ENCODE data around the gene GGT1. TPM values are rescaled to one million over a fixed set of nuclear protein-coding genes. Genes with fewer than 3 reads are reported as not detected.
"Not testable (repeated sequence)": the region's sequence is repeated elsewhere in the genome, so short reads cannot be mapped to it uniquely, and the experiment has no call there.

Gene GGT1
- total RNA-seq, 1 experiment from 2014 or later, result 9.4 TPM

- ChIA-PET POLR2A (no interaction called here), CTCF (no interaction called here)
- H3K4me1 Mint-ChIP-seq (ENCODE audit: low read depth, unreplicated experiment), result peaks cover 14% of the 10 kb centered on the region
- Histone ChIP-seq H3K36me3 (ENCODE audit: control insufficient read depth, insufficient read depth, low read length) (no peaks in the 10 kb centered on the region), H3K4me3 (ENCODE audit: low read depth, low read length) (no peak overlapping the region), H3K4me1 (no peaks in the 10 kb centered on the region), H3K27me3 (replicated peaks; ENCODE audit: control insufficient read depth, insufficient read depth, low read length) (no peaks in the 10 kb centered on the region), H3K9me3 (no peaks in the 10 kb centered on the region)
- TF ChIP-seq, protein P1, sequence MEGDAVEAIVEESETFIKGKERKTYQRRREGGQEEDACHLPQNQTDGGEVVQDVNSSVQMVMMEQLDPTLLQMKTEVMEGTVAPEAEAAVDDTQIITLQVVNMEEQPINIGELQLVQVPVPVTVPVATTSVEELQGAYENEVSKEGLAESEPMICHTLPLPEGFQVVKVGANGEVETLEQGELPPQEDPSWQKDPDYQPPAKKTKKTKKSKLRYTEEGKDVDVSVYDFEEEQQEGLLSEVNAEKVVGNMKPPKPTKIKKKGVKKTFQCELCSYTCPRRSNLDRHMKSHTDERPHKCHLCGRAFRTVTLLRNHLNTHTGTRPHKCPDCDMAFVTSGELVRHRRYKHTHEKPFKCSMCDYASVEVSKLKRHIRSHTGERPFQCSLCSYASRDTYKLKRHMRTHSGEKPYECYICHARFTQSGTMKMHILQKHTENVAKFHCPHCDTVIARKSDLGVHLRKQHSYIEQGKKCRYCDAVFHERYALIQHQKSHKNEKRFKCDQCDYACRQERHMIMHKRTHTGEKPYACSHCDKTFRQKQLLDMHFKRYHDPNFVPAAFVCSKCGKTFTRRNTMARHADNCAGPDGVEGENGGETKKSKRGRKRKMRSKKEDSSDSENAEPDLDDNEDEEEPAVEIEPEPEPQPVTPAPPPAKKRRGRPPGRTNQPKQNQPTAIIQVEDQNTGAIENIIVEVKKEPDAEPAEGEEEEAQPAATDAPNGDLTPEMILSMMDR (IDR thresholded peaks at IDR 0.05; ENCODE audit: insufficient read depth in 1 of 2, low read depth in 1 of 2, low read length in 1 of 2, severe bottlenecking in 1 of 2, unreplicated experiment in 1 of 2), result no peak
- no peaks in the 10 kb centered on the region for H3K36me3 Mint-ChIP-seq (ENCODE audit: insufficient read depth, unreplicated experiment)
- intact Hi-C loops (cut with micrococcal nuclease; ENCODE audit: unreplicated experiment), result no loop called here
- no peak overlapping the region for H3K4me3 Mint-ChIP-seq (ENCODE audit: unreplicated experiment)
- no peaks in the 10 kb centered on the region for H3K27me3 Mint-ChIP-seq (ENCODE audit: insufficient read depth, unreplicated experiment)
- H3K27ac Mint-ChIP-seq (ENCODE audit: unreplicated experiment), result no peak overlapping the region
- H3K9me3 Mint-ChIP-seq (ENCODE audit: unreplicated experiment), result no peaks in the 10 kb centered on the region
- no TSS peak for BruUV-seq (replicated peaks)
- no peak for DNase-seq
Observed at GRCh38 chr22:24601217-24602104, 1.5 kb upstream of the GGT1 start.

GRCh38 chr22:24602105-24602749 lies 766 bp upstream of the GGT1 start:
- H3K9me3 ChIP-seq; BruUV-seq (replicated peaks); H3K36me3 ChIP-seq (ENCODE audit: control insufficient read depth, insufficient read depth, low read length); H3K4me1 ChIP-seq; H3K27me3 Mint-ChIP-seq (ENCODE audit: insufficient read depth, unreplicated experiment); H3K9me3 Mint-ChIP-seq (ENCODE audit: unreplicated experiment); H3K27me3 ChIP-seq (replicated peaks; ENCODE audit: control insufficient read depth, insufficient read depth, low read length); intact Hi-C loops (cut with micrococcal nuclease; ENCODE audit: unreplicated experiment); DNase-seq; H3K4me3 ChIP-seq (ENCODE audit: low read depth, low read length); H3K4me3 Mint-ChIP-seq (ENCODE audit: unreplicated experiment); H3K27ac Mint-ChIP-seq (ENCODE audit: unreplicated experiment); CTCF ChIA-PET; H3K36me3 Mint-ChIP-seq (ENCODE audit: insufficient read depth, unreplicated experiment); POLR2A ChIA-PET: not testable (repeated sequence)
- H3K4me1 Mint-ChIP-seq (ENCODE audit: low read depth, unreplicated experiment), result peaks cover 14% of the 10 kb centered on the region

DNA sequence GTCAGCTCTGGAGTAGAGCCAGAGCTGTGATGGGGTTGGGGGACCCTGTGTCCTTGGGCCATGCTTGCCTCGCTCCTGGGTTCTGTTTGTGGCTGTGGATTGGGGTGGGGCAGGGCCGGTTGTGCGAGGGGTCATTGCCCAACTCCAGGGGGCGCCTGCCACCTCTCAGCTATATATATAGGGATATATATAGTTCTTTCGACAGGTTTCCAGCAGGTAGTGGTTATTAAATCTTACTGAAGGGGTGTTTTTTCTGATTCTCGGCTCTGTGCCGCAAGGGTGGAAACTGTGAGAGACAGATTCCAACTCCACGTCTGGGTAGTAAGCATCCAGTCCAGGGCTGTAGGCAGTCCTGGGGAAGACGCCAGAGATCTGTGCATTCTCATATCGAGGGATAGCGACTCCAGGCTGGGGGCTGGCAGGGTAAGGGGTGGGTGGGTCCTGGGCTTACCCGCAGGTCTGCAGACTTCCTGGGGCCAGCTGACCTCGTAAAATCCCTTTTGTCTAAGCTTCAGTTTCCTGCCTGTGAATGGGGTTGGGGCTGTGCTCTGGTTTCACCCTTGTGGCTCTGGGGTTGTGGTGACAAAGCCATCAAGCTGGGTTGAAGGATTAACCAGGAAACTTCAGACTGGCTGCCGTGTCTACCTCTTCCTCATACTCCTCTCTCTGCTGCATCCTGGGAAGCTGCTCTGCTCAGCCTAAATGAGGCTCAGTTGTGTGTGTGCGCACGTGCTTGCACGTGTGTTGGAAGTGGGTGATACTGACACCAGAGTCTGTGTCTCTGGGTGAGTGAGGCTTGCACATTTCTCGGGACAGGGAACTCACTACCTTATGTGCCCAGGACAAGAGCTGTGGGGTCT lies 1.0 kb downstream of the GGT1 start:
- H3K36me3 ChIP-seq (ENCODE audit: control insufficient read depth, insufficient read depth, low read length); H3K27me3 Mint-ChIP-seq (ENCODE audit: insufficient read depth, unreplicated experiment); H3K27me3 ChIP-seq (replicated peaks; ENCODE audit: control insufficient read depth, insufficient read depth, low read length); H3K27ac Mint-ChIP-seq (ENCODE audit: unreplicated experiment); DNase-seq; H3K9me3 Mint-ChIP-seq (ENCODE audit: unreplicated experiment); intact Hi-C loops (cut with micrococcal nuclease; ENCODE audit: unreplicated experiment); BruUV-seq (replicated peaks); H3K4me1 ChIP-seq; H3K36me3 Mint-ChIP-seq (ENCODE audit: insufficient read depth, unreplicated experiment); H3K9me3 ChIP-seq; CTCF ChIA-PET; POLR2A ChIA-PET: not testable (repeated sequence)
- Mint-ChIP-seq H3K4me1 (ENCODE audit: low read depth, unreplicated experiment) (peaks cover 14% of the 10 kb centered on the region), H3K4me3 (ENCODE audit: unreplicated experiment) (peak overlapping the region; percentile 60)
- peak overlapping the region; percentile 3 for H3K4me3 ChIP-seq (ENCODE audit: low read depth, low read length)

GRCh38 chr22:24606340-24606739 lies 3.3 kb downstream of the GGT1 start:
- CTCF ChIA-PET; H3K4me3 ChIP-seq (ENCODE audit: low read depth, low read length); BruUV-seq (replicated peaks): not testable (repeated sequence)

GRCh38 chr22:24607429-24607983 lies 4.5 kb downstream of the GGT1 start:
- H3K4me1 ChIP-seq; H3K4me3 Mint-ChIP-seq (ENCODE audit: unreplicated experiment); BruUV-seq (replicated peaks); CTCF ChIA-PET; H3K27ac Mint-ChIP-seq (ENCODE audit: unreplicated experiment); H3K27me3 ChIP-seq (replicated peaks; ENCODE audit: control insufficient read depth, insufficient read depth, low read length); H3K9me3 ChIP-seq; H3K4me1 Mint-ChIP-seq (ENCODE audit: low read depth, unreplicated experiment); POLR2A ChIA-PET; H3K4me3 ChIP-seq (ENCODE audit: low read depth, low read length); DNase-seq; intact Hi-C loops (cut with micrococcal nuclease; ENCODE audit: unreplicated experiment); H3K36me3 Mint-ChIP-seq (ENCODE audit: insufficient read depth, unreplicated experiment); H3K27me3 Mint-ChIP-seq (ENCODE audit: insufficient read depth, unreplicated experiment); H3K9me3 Mint-ChIP-seq (ENCODE audit: unreplicated experiment); H3K36me3 ChIP-seq (ENCODE audit: control insufficient read depth, insufficient read depth, low read length): not testable (repeated sequence)

More at GRCh38 chr22:24606340-24606739, 3.3 kb downstream of the GGT1 start:
- H3K36me3 Mint-ChIP-seq (ENCODE audit: insufficient read depth, unreplicated experiment); POLR2A ChIA-PET; H3K27me3 Mint-ChIP-seq (ENCODE audit: insufficient read depth, unreplicated experiment); intact Hi-C loops (cut with micrococcal nuclease; ENCODE audit: unreplicated experiment); H3K27ac Mint-ChIP-seq (ENCODE audit: unreplicated experiment); H3K9me3 ChIP-seq; H3K36me3 ChIP-seq (ENCODE audit: control insufficient read depth, insufficient read depth, low read length); H3K27me3 ChIP-seq (replicated peaks; ENCODE audit: control insufficient read depth, insufficient read depth, low read length); H3K4me3 Mint-ChIP-seq (ENCODE audit: unreplicated experiment); H3K4me1 ChIP-seq; H3K9me3 Mint-ChIP-seq (ENCODE audit: unreplicated experiment); DNase-seq: not testable (repeated sequence)
- H3K4me1 Mint-ChIP-seq (ENCODE audit: low read depth, unreplicated experiment), result peaks cover 14% of the 10 kb centered on the region

DNA sequence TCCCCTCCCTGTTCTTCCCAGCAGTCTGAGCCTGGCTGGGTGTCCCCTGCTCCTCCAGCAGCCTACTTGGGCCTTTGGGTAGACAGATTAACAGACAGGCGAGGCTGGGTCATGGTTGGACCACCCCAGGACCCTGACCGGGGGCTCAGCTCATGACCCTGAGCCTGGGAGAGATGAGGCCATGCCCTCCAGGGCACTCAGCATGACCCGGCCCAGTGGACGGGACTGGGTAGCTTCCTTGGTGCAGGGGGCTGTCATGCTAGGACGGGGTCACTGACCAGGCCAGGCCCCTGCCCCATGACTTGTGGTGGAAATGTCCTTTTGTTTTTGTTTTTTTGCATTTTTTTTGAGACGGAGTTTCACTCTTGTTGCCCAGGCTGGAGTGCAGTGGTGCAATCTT lies 5.3 kb downstream of the GGT1 start:
- H3K27ac Mint-ChIP-seq (ENCODE audit: unreplicated experiment); H3K36me3 ChIP-seq (ENCODE audit: control insufficient read depth, insufficient read depth, low read length); H3K9me3 ChIP-seq; H3K4me3 ChIP-seq (ENCODE audit: low read depth, low read length); H3K27me3 ChIP-seq (replicated peaks; ENCODE audit: control insufficient read depth, insufficient read depth, low read length); H3K4me1 ChIP-seq; intact Hi-C loops (cut with micrococcal nuclease; ENCODE audit: unreplicated experiment); H3K27me3 Mint-ChIP-seq (ENCODE audit: insufficient read depth, unreplicated experiment); H3K36me3 Mint-ChIP-seq (ENCODE audit: insufficient read depth, unreplicated experiment); POLR2A ChIA-PET; CTCF ChIA-PET; DNase-seq; H3K4me1 Mint-ChIP-seq (ENCODE audit: low read depth, unreplicated experiment); BruUV-seq (replicated peaks); H3K4me3 Mint-ChIP-seq (ENCODE audit: unreplicated experiment); H3K9me3 Mint-ChIP-seq (ENCODE audit: unreplicated experiment): not testable (repeated sequence)
